Stomach (tissue), 19 donors: ENCODE measurements around the gene ARRDC3. TPM values are rescaled to one million over a fixed set of nuclear protein-coding genes. Genes with fewer than 3 reads are reported as not detected.

Experiments
- DNase-seq, 2 donors: peaks; one replicate each; pipeline versions ENCODE4 v3.0.0 to v3.0.0-alpha.2; 2013 to 2019
- H3K27ac ChIP-seq, 5 donors: fragments of 200-600 bp in 4 of 5; sonication (generic) in 4 of 5; one replicate each; pipeline ENCODE4 v1.5.1; 2013 to 2019; ENCODE audit warnings: mild to moderate bottlenecking in 1 of 5, moderate library complexity in 1 of 5
- H3K27me3 ChIP-seq, 3 donors: fragments of 200-600 bp; sonication (generic); one replicate each; pipeline ENCODE4 v1.5.1; 2017 to 2019; ENCODE audit warnings: mixed run types in 1 of 3
- H3K36me3 ChIP-seq, 4 donors: fragments of 200-600 bp; sonication (generic); 1 replicate in 3 of 4; 2 replicates in 1 of 4; pipeline ENCODE4 v1.5.1; 2016 to 2019
- H3K4me1 ChIP-seq, 4 donors: fragments of 200-600 bp; sonication (generic); one replicate each; pipeline ENCODE4 v1.5.1; 2016 to 2019
- H3K4me3 ChIP-seq, 4 donors: fragments of 200-600 bp; sonication (generic) in 3 of 4; one replicate each; pipeline ENCODE4 v1.5.1; 2016 to 2019; ENCODE audit warnings: mild to moderate bottlenecking in 1 of 4
- H3K9me3 ChIP-seq, 4 donors: fragments of 200-600 bp; sonication (generic); one replicate each; pipeline ENCODE4 v1.5.1; 2016 to 2019
- EP300 ChIP-seq: sonication (generic); formaldehyde crosslinking; IDR thresholded peaks from one replicate; pipeline ENCODE4 v1.6.1; 2017; ENCODE audit warnings: antibody characterized with exemption
- POLR2A ChIP-seq, 4 donors: fragments of 450-650 bp; IDR thresholded peaks; one replicate each; pipeline ENCODE4 v1.6.1; 2016; ENCODE audit warnings: antibody characterized with exemption in 4 of 4, control low read depth in 2 of 4, mild to moderate bottlenecking in 1 of 4, moderate library complexity in 1 of 4
- POLR2AphosphoS5 ChIP-seq, 3 donors: sonication (generic); formaldehyde crosslinking; IDR thresholded peaks; one replicate each; pipeline ENCODE4 v1.6.1; 2016; ENCODE audit warnings: antibody characterized with exemption in 3 of 3
- WGBS, 5 donors: extraction: QIAGEN DNeasy Blood & Tissue Kit in 3 of 5; methylation state at CpG; one replicate each; pipeline versions ENCODE4 v1.1.5 to v1.1.7; 2013 to 2018; 5-methylcytosine and 5-hydroxymethylcytosine counted together
- intact Hi-C: fragments of 100-400 bp; cut with DNase I; formaldehyde crosslinking; loops from one replicate; pipeline ENCODE4 v1.15.1; 2023; ENCODE audit warnings: low total_unique reads
- long read RNA-seq, 10 donors: transcript quantifications; one replicate each; lab custom pipeline, GENCODE V29; 2026
- polyA plus RNA-seq, 3 donors: library from polyadenylated mRNA; stranded (reverse); fragments of 200-250 nt; gene quantifications; one replicate each; pipeline ENCODE4 v1.2.3, GENCODE V29; 2013
- total RNA-seq, 5 donors: library from RNA; depleted of rRNA; stranded (reverse); fragments of >200 nt; gene quantifications; one replicate each; pipeline versions ENCODE4 v1.1.0 to v1.2.3, GENCODE V29; 2014 to 2016
- TF ChIP-seq, protein P1 (sequence below), 7 experiments: fragments of 450-650 bp in 4 of 7; fragments of 200-600 bp in 3 of 7; sonication (generic) in 3 of 7; IDR thresholded peaks; one replicate each; pipeline ENCODE4 v1.5.1; 2016 to 2019; ENCODE audit warnings: antibody characterized with exemption in 7 of 7, control low read depth in 2 of 7, mild to moderate bottlenecking in 1 of 7
- donor health status: healthy with polysubstance abuse.
- donor health status: Bipolar disorder and iron deficiency.
- donor health status: healthy.

ARRDC3 gene
- total RNA-seq, result 100 to 1,000 TPM in 1 of 5 donors, 10 to 100 TPM in 3, 1 to 10 TPM in 1; 8.7 to 188 (median 44.6) TPM
- polyA plus RNA-seq, result 10 to 100 TPM; 16.4 to 26.0 (median 24.1) TPM
- long read RNA-seq, donor 1, full-length matches to known transcripts, result 10 of 10 reads
- long read RNA-seq, donor 1, partial matches to known transcripts, result 0 of 10 reads
- long read RNA-seq, donor 1, other reads (novel, unspliced or antisense), result 0 of 10 reads
- long read RNA-seq, donor 2, full-length matches to known transcripts, result 16 of 16 reads
- long read RNA-seq, donor 2, partial matches to known transcripts, result 0 of 16 reads
- long read RNA-seq, donor 2, other reads (novel, unspliced or antisense), result 0 of 16 reads
- long read RNA-seq, donor 3, full-length matches to known transcripts, result 7 of 7 reads
- long read RNA-seq, donor 3, partial matches to known transcripts, result 0 of 7 reads
- long read RNA-seq, donor 3, other reads (novel, unspliced or antisense), result 0 of 7 reads
- long read RNA-seq, donor 4, result 0 reads
- long read RNA-seq, donor 5, full-length matches to known transcripts, result 13 of 26 reads
- long read RNA-seq, donor 5, partial matches to known transcripts, result 13 of 26 reads
- long read RNA-seq, donor 5, other reads (novel, unspliced or antisense), result 0 of 26 reads
- long read RNA-seq, donor 6, full-length matches to known transcripts, result 31 of 41 reads
- long read RNA-seq, donor 6, partial matches to known transcripts, result 10 of 41 reads
- long read RNA-seq, donor 6, other reads (novel, unspliced or antisense), result 0 of 41 reads
- long read RNA-seq, donor 7, full-length matches to known transcripts, result 19 of 28 reads
- long read RNA-seq, donor 7, partial matches to known transcripts, result 9 of 28 reads
- long read RNA-seq, donor 7, other reads (novel, unspliced or antisense), result 0 of 28 reads
- long read RNA-seq, donor 8, full-length matches to known transcripts, result 22 of 22 reads
- long read RNA-seq, donor 8, partial matches to known transcripts, result 0 of 22 reads
- long read RNA-seq, donor 8, other reads (novel, unspliced or antisense), result 0 of 22 reads
- long read RNA-seq, donor 9, full-length matches to known transcripts, result 20 of 25 reads
- long read RNA-seq, donor 9, partial matches to known transcripts, result 5 of 25 reads
- long read RNA-seq, donor 9, other reads (novel, unspliced or antisense), result 0 of 25 reads
- long read RNA-seq, donor 10, full-length matches to known transcripts, result 2 of 2 reads
- long read RNA-seq, donor 10, partial matches to known transcripts, result 0 of 2 reads
- long read RNA-seq, donor 10, other reads (novel, unspliced or antisense), result 0 of 2 reads

DNA sequence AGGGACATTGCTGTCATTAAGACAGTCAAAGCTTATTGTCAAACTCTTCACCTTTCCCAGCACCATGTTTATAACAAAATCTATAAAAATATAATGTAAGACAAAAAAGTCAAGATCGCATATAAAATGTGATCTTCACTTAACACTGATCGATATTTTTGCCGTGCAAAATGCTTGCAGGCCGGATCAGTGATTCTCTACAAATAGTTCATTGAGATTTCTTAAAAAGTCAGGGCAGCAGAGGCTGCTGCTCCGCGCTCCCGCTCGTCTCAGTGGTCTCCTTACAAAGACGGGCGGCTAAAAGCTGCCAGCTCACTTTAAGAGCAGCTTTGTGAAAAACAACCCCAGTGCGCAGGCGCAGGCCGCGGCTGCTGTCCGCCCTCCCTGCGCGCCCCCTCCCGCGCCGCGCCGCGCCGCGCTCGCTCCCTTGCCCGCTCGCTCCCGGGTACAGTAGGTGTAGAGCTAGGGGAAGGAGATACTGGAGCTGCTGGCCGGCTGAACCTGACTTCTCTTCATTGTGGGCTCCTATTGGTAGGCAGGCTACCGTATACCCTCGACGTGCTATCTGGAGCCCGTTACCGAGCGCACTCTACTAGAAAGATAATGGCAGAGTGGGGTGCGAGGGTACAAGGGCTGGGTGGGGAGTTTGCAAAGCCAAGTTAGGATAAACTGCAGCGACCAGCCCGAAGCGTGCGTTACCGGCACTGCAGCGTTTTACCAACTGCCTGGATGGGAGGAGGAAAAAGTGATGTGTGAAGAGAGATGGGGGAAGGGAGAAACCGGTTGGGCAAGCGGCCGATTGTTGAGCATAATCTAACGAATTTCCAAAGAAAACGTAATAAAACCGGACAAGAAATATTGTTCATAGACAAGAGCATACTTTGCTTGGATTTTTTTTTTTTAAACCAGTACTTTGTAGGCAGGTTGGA is at the start of gene ARRDC3:
Gene ARRDC3 (minus strand): TSS at position 291 of the 929 bp plus-strand sequence. CDS start 225 bp downstream, at position 66.
- DNase-seq, result peak; percentile 98 to 99
- Histone ChIP-seq H3K36me3 (peaks cover 0 to 2% (median 0%) of the 10 kb centered on the region in 4 donors), H3K4me3 (peak within 1 kb of the TSS; percentile 63 to 76 (median 70)), H3K27ac (peak within 1 kb of the TSS; percentile 96 to 100 (median 99)), H3K27me3 (no peaks in the 10 kb centered on the region), H3K4me1 (peaks cover 0 to 25% (median 10%) of the 10 kb centered on the region in 4 donors), H3K9me3 (no peaks in the 10 kb centered on the region)
- 0 to 1% (median 0%) methylated on average over 30 to 49 of the region's 49 CpGs for WGBS, 5 donors
- TF ChIP-seq POLR2AphosphoS5 (IDR thresholded peaks at IDR 0.05) (peak; percentile 99 to 100 (median 99)), EP300 (no peak), POLR2A (IDR thresholded peaks at IDR 0.05) (peak in 2 of 4 donors; percentile 78 to 94)
- TF ChIP-seq, protein P1, sequence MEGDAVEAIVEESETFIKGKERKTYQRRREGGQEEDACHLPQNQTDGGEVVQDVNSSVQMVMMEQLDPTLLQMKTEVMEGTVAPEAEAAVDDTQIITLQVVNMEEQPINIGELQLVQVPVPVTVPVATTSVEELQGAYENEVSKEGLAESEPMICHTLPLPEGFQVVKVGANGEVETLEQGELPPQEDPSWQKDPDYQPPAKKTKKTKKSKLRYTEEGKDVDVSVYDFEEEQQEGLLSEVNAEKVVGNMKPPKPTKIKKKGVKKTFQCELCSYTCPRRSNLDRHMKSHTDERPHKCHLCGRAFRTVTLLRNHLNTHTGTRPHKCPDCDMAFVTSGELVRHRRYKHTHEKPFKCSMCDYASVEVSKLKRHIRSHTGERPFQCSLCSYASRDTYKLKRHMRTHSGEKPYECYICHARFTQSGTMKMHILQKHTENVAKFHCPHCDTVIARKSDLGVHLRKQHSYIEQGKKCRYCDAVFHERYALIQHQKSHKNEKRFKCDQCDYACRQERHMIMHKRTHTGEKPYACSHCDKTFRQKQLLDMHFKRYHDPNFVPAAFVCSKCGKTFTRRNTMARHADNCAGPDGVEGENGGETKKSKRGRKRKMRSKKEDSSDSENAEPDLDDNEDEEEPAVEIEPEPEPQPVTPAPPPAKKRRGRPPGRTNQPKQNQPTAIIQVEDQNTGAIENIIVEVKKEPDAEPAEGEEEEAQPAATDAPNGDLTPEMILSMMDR (IDR thresholded peaks at IDR 0.05), result peak in 1 of 7 experiments; percentile 8
- intact Hi-C loops, result loop anchor here (10.0 kb wide), 1 partner anchor 278 kb away; no protein-coding TSS in a partner anchor

GRCh38 chr5:91430949-91431348 is 47.8 kb upstream of the ARRDC3 start:
- H3K36me3 ChIP-seq, result no peaks in the 10 kb centered on the region
- no peaks in the 10 kb centered on the region for H3K4me1 ChIP-seq
- TF ChIP-seq, protein P1 (IDR thresholded peaks at IDR 0.05), result no peak
- no peak for TF ChIP-seq POLR2A (IDR thresholded peaks at IDR 0.05)
- TF ChIP-seq EP300, result no peak
- no peak for TF ChIP-seq POLR2AphosphoS5 (IDR thresholded peaks at IDR 0.05)
- H3K27ac ChIP-seq, result no peak overlapping the region
- H3K4me3 ChIP-seq, result no peak overlapping the region
- intact Hi-C loops, result no loop called here
- DNase-seq, result no peak
- no peaks in the 10 kb centered on the region for H3K27me3 ChIP-seq
- H3K9me3 ChIP-seq, result peaks cover 0 to 17% (median 10%) of the 10 kb centered on the region in 4 donors

DNA sequence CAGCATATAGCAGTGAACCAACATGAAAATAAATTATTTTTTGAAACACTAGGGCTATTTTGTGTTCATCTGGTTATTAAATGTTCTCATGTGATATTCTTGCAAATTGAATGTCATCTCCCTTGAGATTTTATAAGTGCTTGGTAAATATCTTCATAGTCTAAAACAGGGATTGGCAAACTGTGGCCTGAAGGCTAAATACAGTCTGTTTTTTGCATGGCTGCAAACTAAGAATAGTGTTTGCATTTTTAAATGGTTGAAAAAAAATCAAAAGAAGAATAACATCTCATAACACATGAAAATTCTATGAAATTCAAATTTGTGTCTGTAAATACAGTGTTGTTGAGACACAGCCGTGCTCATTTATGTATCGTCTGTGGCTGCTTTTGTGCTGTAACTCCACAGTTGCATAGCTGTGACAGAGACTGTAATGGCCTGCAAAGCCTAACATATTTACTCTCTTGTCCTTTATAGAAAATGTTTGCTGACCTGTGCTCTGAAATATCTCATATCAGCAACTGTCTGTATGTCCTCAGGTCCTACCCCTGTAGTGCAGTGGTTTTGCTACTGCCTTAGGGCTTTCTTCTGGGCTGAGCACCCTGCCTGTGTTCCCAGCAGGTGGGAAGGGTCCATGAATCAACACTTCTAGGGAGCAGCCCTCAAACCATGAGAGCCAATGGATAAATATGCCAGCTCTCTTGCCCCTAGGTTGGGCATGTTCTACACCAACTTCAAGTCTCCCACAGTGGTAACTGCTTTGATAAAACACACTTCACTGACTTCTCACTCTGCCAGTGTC is 41.7 kb upstream of the ARRDC3 start:
- Histone ChIP-seq H3K36me3 (no peaks in the 10 kb centered on the region), H3K4me3 (no peak overlapping the region), H3K27me3 (no peaks in the 10 kb centered on the region), H3K27ac (no peak overlapping the region), H3K4me1 (no peaks in the 10 kb centered on the region), H3K9me3 (peaks cover 0 to 13% (median 9%) of the 10 kb centered on the region in 4 donors)
- no peak for DNase-seq
- WGBS, 5 donors, result 94 to 98% (median 94%) methylated on average over 2 of the region's 2 CpGs
- TF ChIP-seq, protein P1 (IDR thresholded peaks at IDR 0.05), result no peak
- TF ChIP-seq EP300 (no peak), POLR2A (IDR thresholded peaks at IDR 0.05) (no peak), POLR2AphosphoS5 (IDR thresholded peaks at IDR 0.05) (no peak)
- intact Hi-C loops, result no loop called here
